ENCODE results near the gene GID8. TPM values are rescaled to one million over a fixed set of nuclear protein-coding genes. Genes with fewer than 3 reads are reported as not detected.

Gene GID8
- total RNA-seq, 4 donors from 2014 or later, result 22.4 to 30.1 (median 25.6) TPM

DNA sequence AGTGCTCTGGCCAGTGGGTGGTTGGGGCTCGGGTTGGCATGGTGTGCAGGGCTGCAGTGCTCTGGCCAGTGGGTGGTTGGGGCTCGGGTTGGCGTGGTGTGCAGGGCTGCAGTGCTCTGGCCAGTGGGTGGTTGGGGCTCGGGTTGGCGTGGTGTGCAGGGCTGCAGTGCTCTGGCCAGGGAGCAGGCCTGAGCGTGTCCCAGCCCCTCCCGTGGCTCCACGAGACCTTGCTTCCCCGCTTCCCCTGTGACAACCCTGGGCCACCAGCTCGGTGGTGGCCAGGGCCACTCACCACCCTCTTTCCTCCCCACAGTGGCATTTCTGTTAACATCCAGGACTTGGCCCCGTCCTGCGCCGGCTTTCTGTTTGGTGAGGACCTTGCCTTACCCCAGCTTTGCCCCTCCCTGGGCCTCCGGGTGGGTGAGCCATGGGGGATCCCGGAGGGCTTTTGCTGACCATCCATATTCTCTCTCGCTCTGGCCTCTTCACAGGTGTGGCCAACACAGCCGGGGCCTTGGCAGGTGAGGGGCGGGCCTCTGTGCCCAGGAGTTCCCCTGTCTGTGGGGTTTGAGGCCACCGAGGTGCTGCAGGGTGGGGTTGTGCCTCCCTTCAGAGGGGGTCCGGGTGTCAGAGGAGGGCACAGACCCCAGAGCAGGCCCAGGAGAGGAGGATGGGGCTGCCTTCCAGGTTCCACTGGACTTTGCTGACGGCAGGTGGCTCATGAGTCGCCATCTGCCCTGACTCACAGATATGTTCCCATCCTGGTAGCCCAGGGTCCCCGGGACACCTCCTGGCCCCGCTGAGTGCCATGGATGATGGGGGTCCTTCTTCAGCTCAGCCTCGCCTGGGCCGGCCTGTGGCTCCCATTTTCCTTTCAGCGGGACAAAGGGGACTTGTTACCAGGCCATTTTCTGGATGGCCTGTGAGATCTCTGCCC, 28.5 kb downstream of the GID8 start:
- intact Hi-C loops (cut with DNase I), result no loop called here
- Histone ChIP-seq H3K27me3 (peaks cover 0 to 29% (median 9%) of the 10 kb centered on the region in 4 donors), H3K4me1 (no peaks in the 10 kb centered on the region), H3K36me3 (peaks cover 0 to 44% (median 15%) of the 10 kb centered on the region in 4 donors), H3K9me3 (no peaks in the 10 kb centered on the region), H3K27ac (replicated peaks in 1 of 4) (no peak overlapping the region), H3K4me3 (no peak overlapping the region)
- 97% methylated on average over 6 of the region's 27 CpGs for WGBS
- DNase-seq (ENCODE audit: extremely low spot score), result no peak
- TF ChIP-seq CTCF (IDR thresholded peaks at IDR 0.05), result no peak
- no peak for TF ChIP-seq POLR2A (IDR thresholded peaks at IDR 0.05; ENCODE audit: low read depth)
- no peak for TF ChIP-seq EP300 (IDR thresholded peaks at IDR 0.05)
- TF ChIP-seq POLR2AphosphoS5 (IDR thresholded peaks at IDR 0.05), result no peak

DNA sequence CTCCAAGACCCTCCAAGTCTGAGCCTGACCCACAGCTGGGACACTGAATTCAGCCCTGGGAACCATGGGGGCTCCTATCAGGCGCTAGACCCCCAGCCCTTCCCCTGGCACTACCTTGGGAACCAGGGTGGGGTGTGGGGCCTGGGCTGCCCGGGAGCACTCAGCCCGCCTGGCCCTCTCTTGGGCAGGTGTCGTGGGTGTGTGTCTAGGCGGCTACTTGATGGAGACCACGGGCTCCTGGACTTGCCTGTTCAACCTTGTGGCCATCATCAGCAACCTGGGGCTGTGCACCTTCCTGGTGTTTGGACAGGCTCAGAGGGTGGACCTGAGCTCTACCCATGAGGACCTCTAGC, 29.2 kb downstream of the GID8 start:
- Histone ChIP-seq H3K4me1 (no peaks in the 10 kb centered on the region), H3K4me3 (no peak overlapping the region), H3K27me3 (peaks cover 0 to 36% (median 9%) of the 10 kb centered on the region in 4 donors), H3K36me3 (peaks cover 0 to 44% (median 15%) of the 10 kb centered on the region in 4 donors), H3K27ac (replicated peaks in 1 of 4) (no peak overlapping the region), H3K9me3 (no peaks in the 10 kb centered on the region)
- no peak for DNase-seq (ENCODE audit: extremely low spot score)
- intact Hi-C loops (cut with DNase I), result no loop called here
- TF ChIP-seq CTCF (IDR thresholded peaks at IDR 0.05), result no peak
- no peak for TF ChIP-seq EP300 (IDR thresholded peaks at IDR 0.05)
- no peak for TF ChIP-seq POLR2AphosphoS5 (IDR thresholded peaks at IDR 0.05)
- TF ChIP-seq POLR2A (IDR thresholded peaks at IDR 0.05; ENCODE audit: low read depth), result no peak
- WGBS, result no CpG with 5 or more reads among the region's 6 CpGs

DNA sequence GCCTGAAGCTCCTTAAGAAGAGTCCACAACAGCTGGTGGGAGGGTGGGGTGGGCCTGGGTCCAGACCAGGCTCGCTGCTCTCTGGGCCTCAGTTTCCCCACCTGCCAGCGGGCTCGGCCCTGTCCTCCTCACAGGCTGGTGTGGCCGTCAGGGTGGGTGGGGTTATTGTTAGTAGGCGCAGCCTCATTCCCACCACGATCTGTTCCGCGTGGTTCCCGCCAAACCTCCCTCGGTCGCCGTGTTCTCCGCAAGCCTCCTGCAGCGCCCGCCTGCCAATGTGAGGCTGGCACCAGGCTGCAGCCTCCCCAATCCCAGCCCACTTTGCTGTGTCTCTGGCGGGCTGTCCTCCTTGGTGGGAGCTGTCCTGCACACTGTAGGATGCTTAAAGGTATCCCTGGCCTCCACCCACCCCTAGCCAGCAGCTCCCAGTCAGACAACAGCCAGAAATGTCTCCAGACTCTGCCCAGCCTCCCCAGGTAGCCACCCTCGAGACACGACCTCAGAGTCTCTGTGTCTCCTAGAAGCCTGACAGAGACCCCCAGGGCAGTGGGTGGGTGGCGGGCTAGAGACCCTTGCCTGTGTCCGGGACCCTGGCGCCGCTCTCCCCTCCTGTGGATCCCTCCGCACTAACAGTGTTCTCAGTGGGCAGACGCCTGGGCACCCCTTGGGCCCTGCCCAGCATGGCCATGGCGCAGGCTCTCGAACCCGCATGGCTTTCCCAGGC, 29.8 kb downstream of the GID8 start:
- intact Hi-C loops (cut with DNase I), result no loop called here
- TF ChIP-seq EP300 (IDR thresholded peaks at IDR 0.05) (no peak), POLR2AphosphoS5 (IDR thresholded peaks at IDR 0.05) (no peak), POLR2A (IDR thresholded peaks at IDR 0.05; ENCODE audit: low read depth) (no peak), CTCF (IDR thresholded peaks at IDR 0.05) (no peak)
- H3K4me3 ChIP-seq, result no peak overlapping the region
- no peak overlapping the region for H3K27ac ChIP-seq (replicated peaks in 1 of 4)
- H3K27me3 ChIP-seq, result peaks cover 0 to 42% (median 11%) of the 10 kb centered on the region in 4 donors
- WGBS, result 89% methylated on average over 22 of the region's 27 CpGs
- DNase-seq (ENCODE audit: extremely low spot score), result no peak
- H3K36me3 ChIP-seq, result peaks cover 0 to 37% (median 13%) of the 10 kb centered on the region in 4 donors
- H3K4me1 ChIP-seq, result peaks cover 3 to 6% (median 5%) of the 10 kb centered on the region in 4 donors
- no peaks in the 10 kb centered on the region for H3K9me3 ChIP-seq

- Histone ChIP-seq H3K4me3 (no peak overlapping the region), H3K4me1 (peaks cover 7 to 13% (median 13%) of the 10 kb centered on the region in 4 donors), H3K9me3 (no peaks in the 10 kb centered on the region), H3K27me3 (peaks cover 0 to 50% (median 19%) of the 10 kb centered on the region in 4 donors), H3K36me3 (peaks cover 0 to 29% (median 9%) of the 10 kb centered on the region in 4 donors), H3K27ac (replicated peaks in 1 of 4) (no peak overlapping the region)
- 76% methylated on average over 16 of the region's 21 CpGs for WGBS
- intact Hi-C loops (cut with DNase I), result no loop called here
- DNase-seq (ENCODE audit: extremely low spot score), result no peak
- no peak for TF ChIP-seq CTCF (IDR thresholded peaks at IDR 0.05)
- no peak for TF ChIP-seq POLR2A (IDR thresholded peaks at IDR 0.05; ENCODE audit: low read depth)
- TF ChIP-seq EP300 (IDR thresholded peaks at IDR 0.05), result no peak
- TF ChIP-seq POLR2AphosphoS5 (IDR thresholded peaks at IDR 0.05), result no peak
These were observed 30.6 kb downstream of the GID8 start for GRCh38 chr20:62968378-62969178.

Data from esophagus muscularis mucosa (tissue), 4 donors.